Liver (tissue), 9 donors: ENCODE data around the gene BOC. TPM values are rescaled to one million over a fixed set of nuclear protein-coding genes. Genes with fewer than 3 reads are reported as not detected.

Experiments
- DNase-seq: peaks from one replicate; pipeline ENCODE4 v3.0.0-alpha.2; 2017; ENCODE audit warnings: low spot score
- H3K27ac ChIP-seq, 2 donors: one replicate each; pipeline ENCODE4 v1.7.0; 2013; ENCODE audit warnings: inconsistent platforms in 2 of 2, low read length in 2 of 2, control low read depth in 1 of 2, low read depth in 1 of 2, mild to moderate bottlenecking in 1 of 2
- H3K27me3 ChIP-seq, 4 donors: one replicate each; pipeline versions ENCODE4 v1.6.1 to v1.7.0; 2013; ENCODE audit warnings: low read length in 3 of 4, inconsistent platforms in 1 of 4, mild to moderate bottlenecking in 1 of 4, moderate library complexity in 1 of 4; ENCODE audit not compliant: control insufficient read depth in 4 of 4, insufficient read depth in 4 of 4
- H3K36me3 ChIP-seq, 4 donors: one replicate each; pipeline versions ENCODE4 v1.6.1 to v1.7.0; 2013; ENCODE audit warnings: low read length in 3 of 4, mild to moderate bottlenecking in 3 of 4, low read depth in 1 of 4, moderate library complexity in 1 of 4; ENCODE audit not compliant: control insufficient read depth in 4 of 4, insufficient read depth in 3 of 4
- H3K4me1 ChIP-seq, 4 donors: one replicate each; pipeline versions ENCODE4 v1.6.1 to v1.7.0; 2013; ENCODE audit warnings: low read length in 3 of 4, mild to moderate bottlenecking in 3 of 4, moderate library complexity in 1 of 4; ENCODE audit not compliant: control insufficient read depth in 4 of 4, insufficient read depth in 4 of 4
- H3K4me3 ChIP-seq, 3 donors: one replicate each; pipeline versions ENCODE4 v1.6.1 to v1.7.0; 2013; ENCODE audit warnings: low read length in 3 of 3, control low read depth in 1 of 3, low read depth in 1 of 3, mild to moderate bottlenecking in 1 of 3
- H3K9ac ChIP-seq, 2 donors: one replicate each; pipeline ENCODE4 v1.7.0; 2013; ENCODE audit warnings: low read length in 2 of 2, mild to moderate bottlenecking in 2 of 2, moderate library complexity in 2 of 2, control low read depth in 1 of 2, low read depth in 1 of 2
- H3K9me3 ChIP-seq, 4 donors: one replicate each; pipeline versions ENCODE4 v1.6.1 to v1.7.0; 2013; ENCODE audit warnings: low read length in 3 of 4; ENCODE audit not compliant: control insufficient read depth in 4 of 4
- ATF3 ChIP-seq: IDR thresholded peaks from 2 replicates; pipeline ENCODE4 v1.6.1; 2016; ENCODE audit warnings: antibody characterized with exemption
- CTCF ChIP-seq: fragments of 150-350 bp; IDR thresholded peaks from 2 replicates; pipeline ENCODE4 v1.5.1; 2017; ENCODE audit warnings: improper control_type of control experiment, low read depth, low read length; ENCODE audit not compliant: missing input control
- EGR1 ChIP-seq, 2 donors: IDR thresholded peaks; 2 replicates each; pipeline ENCODE4 v1.6.1; 2016 to 2018; ENCODE audit warnings: antibody characterized with exemption in 2 of 2, low read depth in 2 of 2
- FOXA1 ChIP-seq: IDR thresholded peaks from 2 replicates; pipeline ENCODE4 v1.6.1; 2016; ENCODE audit warnings: antibody characterized with exemption
- FOXA2 ChIP-seq: IDR thresholded peaks from 2 replicates; pipeline ENCODE4 v1.6.1; 2016; ENCODE audit warnings: antibody characterized with exemption
- GABPA ChIP-seq, 2 donors: IDR thresholded peaks in 1 of 2; conservative IDR thresholded peaks in 1 of 2; 2 replicates each; pipeline ENCODE4 v1.6.1; 2016; ENCODE audit warnings: antibody characterized with exemption in 2 of 2, mild to moderate bottlenecking in 1 of 2, moderate library complexity in 1 of 2
- HNF4A ChIP-seq, 2 donors: conservative IDR thresholded peaks; 2 replicates each; pipeline ENCODE4 v1.6.1; 2016; ENCODE audit warnings: antibody characterized with exemption in 2 of 2, mild to moderate bottlenecking in 2 of 2
- HNF4G ChIP-seq: IDR thresholded peaks from 2 replicates; pipeline ENCODE4 v1.6.1; 2016; ENCODE audit warnings: antibody characterized with exemption
- JUND ChIP-seq, 2 donors: IDR thresholded peaks; 2 replicates each; pipeline ENCODE4 v1.6.1; 2016; ENCODE audit warnings: antibody characterized with exemption in 2 of 2
- MAX ChIP-seq: IDR thresholded peaks from 2 replicates; pipeline ENCODE4 v1.6.1; 2016; ENCODE audit warnings: antibody characterized with exemption
- NR2F2 ChIP-seq: IDR thresholded peaks from 2 replicates; pipeline ENCODE4 v1.6.1; 2016; ENCODE audit warnings: antibody characterized with exemption
- RAD21 ChIP-seq, 2 donors: IDR thresholded peaks; 2 replicates each; pipeline ENCODE4 v1.6.1; 2016; ENCODE audit warnings: antibody characterized with exemption in 2 of 2, mild to moderate bottlenecking in 2 of 2
- REST ChIP-seq: IDR thresholded peaks from 2 replicates; pipeline ENCODE4 v1.6.1; 2016; ENCODE audit warnings: antibody characterized with exemption, mild to moderate bottlenecking
- RXRA ChIP-seq, 2 donors: IDR thresholded peaks; 2 replicates each; pipeline ENCODE4 v1.6.1; 2017 to 2018; ENCODE audit warnings: antibody characterized with exemption in 2 of 2, mild to moderate bottlenecking in 1 of 2
- SP1 ChIP-seq: IDR thresholded peaks from 2 replicates; pipeline ENCODE4 v1.6.1; 2018; ENCODE audit warnings: antibody characterized with exemption, mild to moderate bottlenecking
- TAF1 ChIP-seq: conservative IDR thresholded peaks from 2 replicates; pipeline ENCODE4 v1.6.1; 2016; ENCODE audit warnings: antibody characterized with exemption, mild to moderate bottlenecking
- YY1 ChIP-seq: IDR thresholded peaks from 2 replicates; pipeline ENCODE4 v1.6.1; 2016; ENCODE audit warnings: antibody characterized with exemption, mild to moderate bottlenecking
- WGBS: extraction: QIAGEN DNeasy Blood & Tissue Kit; methylation state at CpG from one replicate; pipeline ENCODE4 v1.1.7; 2013; 5-methylcytosine and 5-hydroxymethylcytosine counted together
- polyA plus RNA-seq, 2 donors: library from polyadenylated mRNA; stranded (reverse) in 1 of 2; unstranded in 1 of 2; fragments of 200-250 nt in 1 of 2; fragments of >200 nt in 1 of 2; fragmentation: Nextera tagmentation in 1 of 2; extraction: Ambion mirVana in 1 of 2; gene quantifications; one replicate each; pipeline versions ENCODE4 v1.2.1 to v1.2.3, GENCODE V29; 2013 to 2015
- total RNA-seq, 2 donors: library from RNA; depleted of rRNA; stranded (reverse); fragments of >200 nt; gene quantifications; one replicate each; pipeline ENCODE4 v1.2.3, GENCODE V29; 2014
- donor health status: healthy.
- donor health status: healthy.
- donor health status: healthy.
- donor health status: healthy.
- donor health status: healthy.

BOC gene
- total and polyA plus RNA-seq, 4 donors: 0.31 to 1.5 (median 0.65) TPM; not detected in 1

GRCh38 chr3:113261063-113261625, 49.8 kb downstream of the BOC start:
- TF ChIP-seq EGR1 (IDR thresholded peaks at IDR 0.05; ENCODE audit: low read depth in 2 of 2): no peak
- no peak for TF ChIP-seq FOXA2
- no peak for TF ChIP-seq TAF1
- TF ChIP-seq GABPA (IDR thresholded peaks at IDR 0.05 in 1 of 2, conservative IDR thresholded peaks at IDR 0.05 in 1 of 2): no peak
- no peak for TF ChIP-seq HNF4A (conservative IDR thresholded peaks at IDR 0.05)
- no peak for TF ChIP-seq RAD21 (IDR thresholded peaks at IDR 0.05)
- TF ChIP-seq YY1: no peak
- TF ChIP-seq HNF4G: no peak
- TF ChIP-seq JUND (IDR thresholded peaks at IDR 0.05): no peak
- no peak for TF ChIP-seq CTCF
- no peak for TF ChIP-seq NR2F2
- no peak for TF ChIP-seq ATF3
- TF ChIP-seq SP1: no peak
- TF ChIP-seq RXRA (IDR thresholded peaks at IDR 0.05): no peak
- no peak for TF ChIP-seq MAX
- TF ChIP-seq FOXA1: no peak
- no peak for TF ChIP-seq REST
- no peak for DNase-seq
- 84% methylated on average over 6 of the region's 6 CpGs for WGBS
- H3K4me1 ChIP-seq: no peaks in the 10 kb centered on the region
- H3K4me3 ChIP-seq: no peak overlapping the region
- no peak overlapping the region for H3K27ac ChIP-seq
- no peaks in the 10 kb centered on the region for H3K36me3 ChIP-seq
- no peaks in the 10 kb centered on the region for H3K27me3 ChIP-seq
- H3K9ac ChIP-seq: no peak overlapping the region
- no peaks in the 10 kb centered on the region for H3K9me3 ChIP-seq

- H3K4me3 ChIP-seq: no peak overlapping the region
- 43% methylated on average over 1 of the region's 1 CpG for WGBS
- no peaks in the 10 kb centered on the region for H3K36me3 ChIP-seq
- H3K27ac ChIP-seq: no peak overlapping the region
- H3K9ac ChIP-seq: no peak overlapping the region
- H3K27me3 ChIP-seq: no peaks in the 10 kb centered on the region
- H3K9me3 ChIP-seq: no peaks in the 10 kb centered on the region
- TF ChIP-seq REST (no peak), ATF3 (no peak), JUND (IDR thresholded peaks at IDR 0.05) (no peak), CTCF (no peak), MAX (no peak)
- DNase-seq: no peak
- no peaks in the 10 kb centered on the region for H3K4me1 ChIP-seq
These were observed 50.4 kb downstream of the BOC start for GRCh38 chr3:113261626-113262303.
